ENCODE measurements around the gene SFXN5.

Gene SFXN5

GRCh38 chr2:72989770-72990556 is 81.5 kb downstream of the SFXN5 start:
- no peak overlapping the region for H3K27ac Mint-ChIP-seq
- no peaks in the 10 kb centered on the region for H3K27me3 Mint-ChIP-seq
- H3K4me1 Mint-ChIP-seq, result no peaks in the 10 kb centered on the region
- H3K9me3 Mint-ChIP-seq, result no peaks in the 10 kb centered on the region
- H3K4me3 Mint-ChIP-seq, result no peak overlapping the region
- no peaks in the 10 kb centered on the region for H3K36me3 Mint-ChIP-seq

- Mint-ChIP-seq H3K27ac (no peak overlapping the region), H3K9me3 (no peaks in the 10 kb centered on the region), H3K36me3 (no peaks in the 10 kb centered on the region), H3K4me1 (no peaks in the 10 kb centered on the region), H3K4me3 (no peak overlapping the region), H3K27me3 (no peaks in the 10 kb centered on the region)
Measured at GRCh38 chr2:72988726-72989273, 82.7 kb downstream of the SFXN5 start.

- no peaks in the 10 kb centered on the region for H3K9me3 Mint-ChIP-seq
Measured at GRCh38 chr2:72988041-72988440, 83.5 kb downstream of the SFXN5 start.

GRCh38 chr2:72985891-72986683 is 85.4 kb downstream of the SFXN5 start:
- no peak overlapping the region for H3K4me3 Mint-ChIP-seq
- no peaks in the 10 kb centered on the region for H3K27me3 Mint-ChIP-seq
- no peaks in the 10 kb centered on the region for H3K4me1 Mint-ChIP-seq
- no peak overlapping the region for H3K27ac Mint-ChIP-seq
- H3K36me3 Mint-ChIP-seq, result no peaks in the 10 kb centered on the region
- H3K9me3 Mint-ChIP-seq, result no peaks in the 10 kb centered on the region

More at GRCh38 chr2:72988041-72988440, 83.5 kb downstream of the SFXN5 start:
- H3K27me3 Mint-ChIP-seq, result no peaks in the 10 kb centered on the region
- H3K36me3 Mint-ChIP-seq, result no peaks in the 10 kb centered on the region
- no peaks in the 10 kb centered on the region for H3K4me1 Mint-ChIP-seq
- H3K4me3 Mint-ChIP-seq, result no peak overlapping the region
- no peak overlapping the region for H3K27ac Mint-ChIP-seq

GRCh38 chr2:72985136-72985535 is 86.4 kb downstream of the SFXN5 start:
- Mint-ChIP-seq H3K4me3 (no peak overlapping the region), H3K27ac (no peak overlapping the region), H3K36me3 (no peaks in the 10 kb centered on the region), H3K27me3 (no peaks in the 10 kb centered on the region), H3K9me3 (no peaks in the 10 kb centered on the region), H3K4me1 (no peaks in the 10 kb centered on the region)

- no peaks in the 10 kb centered on the region for H3K4me1 Mint-ChIP-seq
- no peaks in the 10 kb centered on the region for H3K9me3 Mint-ChIP-seq
- no peaks in the 10 kb centered on the region for H3K36me3 Mint-ChIP-seq
- no peak overlapping the region for H3K4me3 Mint-ChIP-seq
- H3K27ac Mint-ChIP-seq, result no peak overlapping the region
- H3K27me3 Mint-ChIP-seq, result no peaks in the 10 kb centered on the region
Measured at GRCh38 chr2:72984172-72984671, 87.3 kb downstream of the SFXN5 start.

GRCh38 chr2:72983500-72984161 is 87.9 kb downstream of the SFXN5 start:
- Mint-ChIP-seq H3K36me3 (no peaks in the 10 kb centered on the region), H3K27me3 (no peaks in the 10 kb centered on the region), H3K27ac (no peak overlapping the region), H3K4me3 (no peak overlapping the region), H3K9me3 (no peaks in the 10 kb centered on the region), H3K4me1 (no peaks in the 10 kb centered on the region)

GRCh38 chr2:72982781-72983499 is 88.6 kb downstream of the SFXN5 start:
- Mint-ChIP-seq H3K27ac (no peak overlapping the region), H3K4me1 (no peaks in the 10 kb centered on the region), H3K4me3 (no peak overlapping the region)

GRCh38 chr2:72982219-72982618 is 89.3 kb downstream of the SFXN5 start:
- Mint-ChIP-seq H3K4me1 (no peaks in the 10 kb centered on the region), H3K27ac (no peak overlapping the region), H3K36me3 (no peaks in the 10 kb centered on the region), H3K27me3 (no peaks in the 10 kb centered on the region), H3K4me3 (no peak overlapping the region), H3K9me3 (no peaks in the 10 kb centered on the region)

More at GRCh38 chr2:72982781-72983499, 88.6 kb downstream of the SFXN5 start:
- H3K27me3 Mint-ChIP-seq, result no peaks in the 10 kb centered on the region
- no peaks in the 10 kb centered on the region for H3K9me3 Mint-ChIP-seq
- no peaks in the 10 kb centered on the region for H3K36me3 Mint-ChIP-seq

GRCh38 chr2:72981536-72981935 is 90.0 kb downstream of the SFXN5 start:
- H3K27ac Mint-ChIP-seq, result no peak overlapping the region
- no peaks in the 10 kb centered on the region for H3K9me3 Mint-ChIP-seq
- H3K36me3 Mint-ChIP-seq, result no peaks in the 10 kb centered on the region
- no peaks in the 10 kb centered on the region for H3K4me1 Mint-ChIP-seq
- H3K27me3 Mint-ChIP-seq, result no peaks in the 10 kb centered on the region
- H3K4me3 Mint-ChIP-seq, result no peak overlapping the region

GRCh38 chr2:72980535-72981217 is 90.8 kb downstream of the SFXN5 start:
- Mint-ChIP-seq H3K27me3 (no peaks in the 10 kb centered on the region), H3K4me1 (no peaks in the 10 kb centered on the region), H3K9me3 (no peaks in the 10 kb centered on the region), H3K27ac (no peak overlapping the region), H3K36me3 (no peaks in the 10 kb centered on the region), H3K4me3 (no peak overlapping the region)

GRCh38 chr2:72979896-72980295 is 91.6 kb downstream of the SFXN5 start:
- H3K27me3 Mint-ChIP-seq, result no peaks in the 10 kb centered on the region
- H3K36me3 Mint-ChIP-seq, result no peaks in the 10 kb centered on the region
- no peak overlapping the region for H3K4me3 Mint-ChIP-seq
- H3K9me3 Mint-ChIP-seq, result no peaks in the 10 kb centered on the region
- no peak overlapping the region for H3K27ac Mint-ChIP-seq
- no peaks in the 10 kb centered on the region for H3K4me1 Mint-ChIP-seq

- Mint-ChIP-seq H3K4me1 (no peaks in the 10 kb centered on the region), H3K27me3 (no peaks in the 10 kb centered on the region), H3K9me3 (no peaks in the 10 kb centered on the region), H3K27ac (no peak overlapping the region), H3K4me3 (no peak overlapping the region), H3K36me3 (peaks cover 1% of the 10 kb centered on the region)
Measured at GRCh38 chr2:72975017-72975416, 96.5 kb downstream of the SFXN5 start.

- Mint-ChIP-seq H3K4me3 (no peak overlapping the region), H3K36me3 (peaks cover 1% of the 10 kb centered on the region), H3K27me3 (no peaks in the 10 kb centered on the region), H3K27ac (no peak overlapping the region), H3K4me1 (no peaks in the 10 kb centered on the region), H3K9me3 (no peaks in the 10 kb centered on the region)
Measured at GRCh38 chr2:72974436-72974754, 97.1 kb downstream of the SFXN5 start.
